Type B pancreatic cell (in vitro differentiated cells): Measurements from ENCODE around the gene NUP43. TPM values are rescaled to one million over a fixed set of nuclear protein-coding genes. Genes with fewer than 3 reads are reported as not detected.

Source experiments
- DNase-seq: peaks from one replicate; pipeline ENCODE4 v3.0.0; 2021; ENCODE audit warnings: mixed read lengths; ENCODE audit not compliant: unreplicated experiment; ENCODE audit errors: extremely low spot score
- H3K27ac Mint-ChIP-seq: 2 replicates; pipeline ENCODE4 v1.8.0; 2021; ENCODE audit warnings: mild to moderate bottlenecking, mixed read lengths
- H3K27me3 Mint-ChIP-seq: 2 replicates; pipeline ENCODE4 v1.8.0; 2021; ENCODE audit warnings: mixed read lengths
- H3K36me3 Mint-ChIP-seq: 2 replicates; pipeline ENCODE4 v1.8.0; 2021; ENCODE audit warnings: mixed read lengths
- H3K4me1 Mint-ChIP-seq: one replicate; pipeline ENCODE4 v1.8.0; 2021; ENCODE audit warnings: mixed read lengths; ENCODE audit not compliant: unreplicated experiment
- H3K4me3 Mint-ChIP-seq: 2 replicates; pipeline ENCODE4 v1.8.0; 2021; ENCODE audit warnings: mild to moderate bottlenecking, mixed read lengths
- H3K9me3 Mint-ChIP-seq: 2 replicates; pipeline ENCODE4 v1.8.0; 2021; ENCODE audit warnings: mixed read lengths
- total RNA-seq: library from RNA; stranded (reverse); gene quantifications from 2 replicates; pipeline ENCODE4 v1.2.1, GENCODE V29; 2021; ENCODE audit warnings: low replicate concordance
- TF ChIP-seq, protein P1 (sequence below): fragments of 200-600 bp; sonication (generic); conservative IDR thresholded peaks from 2 replicates; pipeline ENCODE4 v1.5.0; 2021; ENCODE audit warnings: antibody characterized with exemption, mild to moderate bottlenecking

The NUP43 gene
- total RNA-seq, 1 donor from 2014 or later: 55.8 TPM

DNA sequence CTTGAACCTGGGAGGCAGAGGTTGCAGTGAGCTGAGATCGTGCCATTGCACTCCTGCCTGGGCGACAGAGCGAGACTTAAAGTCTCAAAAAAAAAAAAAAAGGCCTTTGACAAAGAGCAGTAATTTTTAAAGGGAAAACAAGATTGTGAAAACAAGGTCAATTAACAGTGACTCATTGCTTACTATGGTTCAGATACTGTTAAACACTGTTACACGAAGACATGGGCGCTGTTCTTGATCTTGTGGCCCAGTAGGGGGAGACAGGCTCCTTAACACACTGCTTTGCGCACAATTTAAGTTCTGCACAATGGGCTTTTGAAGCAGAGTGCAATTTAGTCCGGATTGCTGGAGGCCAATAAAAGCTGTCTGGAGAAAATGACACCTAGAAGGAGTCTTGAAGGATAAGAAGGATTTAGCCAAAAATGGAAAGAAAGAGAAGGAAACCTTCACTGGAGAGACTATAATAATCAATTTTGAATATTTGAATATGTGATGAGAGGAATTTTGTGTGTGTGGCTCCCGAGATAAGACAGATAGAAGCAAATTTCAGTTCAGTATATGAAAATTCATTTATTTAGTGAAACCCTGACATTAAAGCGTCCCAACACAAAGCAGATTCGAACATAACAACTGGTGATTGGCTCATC is 22.4 kb downstream of the NUP43 start:
- H3K27me3 Mint-ChIP-seq: no peaks in the 10 kb centered on the region
- H3K27ac Mint-ChIP-seq: no peak overlapping the region
- H3K9me3 Mint-ChIP-seq: no peaks in the 10 kb centered on the region
- TF ChIP-seq, protein P1, sequence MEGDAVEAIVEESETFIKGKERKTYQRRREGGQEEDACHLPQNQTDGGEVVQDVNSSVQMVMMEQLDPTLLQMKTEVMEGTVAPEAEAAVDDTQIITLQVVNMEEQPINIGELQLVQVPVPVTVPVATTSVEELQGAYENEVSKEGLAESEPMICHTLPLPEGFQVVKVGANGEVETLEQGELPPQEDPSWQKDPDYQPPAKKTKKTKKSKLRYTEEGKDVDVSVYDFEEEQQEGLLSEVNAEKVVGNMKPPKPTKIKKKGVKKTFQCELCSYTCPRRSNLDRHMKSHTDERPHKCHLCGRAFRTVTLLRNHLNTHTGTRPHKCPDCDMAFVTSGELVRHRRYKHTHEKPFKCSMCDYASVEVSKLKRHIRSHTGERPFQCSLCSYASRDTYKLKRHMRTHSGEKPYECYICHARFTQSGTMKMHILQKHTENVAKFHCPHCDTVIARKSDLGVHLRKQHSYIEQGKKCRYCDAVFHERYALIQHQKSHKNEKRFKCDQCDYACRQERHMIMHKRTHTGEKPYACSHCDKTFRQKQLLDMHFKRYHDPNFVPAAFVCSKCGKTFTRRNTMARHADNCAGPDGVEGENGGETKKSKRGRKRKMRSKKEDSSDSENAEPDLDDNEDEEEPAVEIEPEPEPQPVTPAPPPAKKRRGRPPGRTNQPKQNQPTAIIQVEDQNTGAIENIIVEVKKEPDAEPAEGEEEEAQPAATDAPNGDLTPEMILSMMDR: peak; percentile 83
- peaks cover 4% of the 10 kb centered on the region for H3K4me1 Mint-ChIP-seq
- peaks cover 8% of the 10 kb centered on the region for H3K36me3 Mint-ChIP-seq
- no peak overlapping the region for H3K4me3 Mint-ChIP-seq
- DNase-seq: peak; percentile 50

DNA sequence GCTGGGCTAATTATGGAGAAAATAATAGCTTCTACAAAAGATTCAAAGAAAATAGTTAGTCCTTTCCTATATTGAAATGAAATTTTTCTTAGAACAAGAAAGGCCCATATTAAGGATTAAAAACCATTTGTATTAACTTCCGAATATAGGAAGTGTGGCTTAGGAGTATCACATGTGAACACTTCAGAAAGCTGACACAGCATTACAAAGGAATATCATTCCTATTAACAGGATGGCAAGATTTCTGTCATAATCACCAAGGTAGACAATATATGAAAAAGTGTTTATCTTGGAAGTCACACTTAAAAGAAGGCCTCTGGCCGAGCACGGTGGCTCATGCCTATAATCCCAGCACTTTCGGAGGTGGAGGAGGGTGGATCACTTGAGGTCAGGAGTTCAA is 23.1 kb downstream of the NUP43 start:
- H3K27ac Mint-ChIP-seq: no peak overlapping the region
- no peaks in the 10 kb centered on the region for H3K27me3 Mint-ChIP-seq
- H3K4me1 Mint-ChIP-seq: peaks cover 7% of the 10 kb centered on the region
- H3K9me3 Mint-ChIP-seq: no peaks in the 10 kb centered on the region
- peak; percentile 22 for DNase-seq
- H3K4me3 Mint-ChIP-seq: no peak overlapping the region
- TF ChIP-seq, protein P1: no peak
- H3K36me3 Mint-ChIP-seq: peaks cover 8% of the 10 kb centered on the region

DNA sequence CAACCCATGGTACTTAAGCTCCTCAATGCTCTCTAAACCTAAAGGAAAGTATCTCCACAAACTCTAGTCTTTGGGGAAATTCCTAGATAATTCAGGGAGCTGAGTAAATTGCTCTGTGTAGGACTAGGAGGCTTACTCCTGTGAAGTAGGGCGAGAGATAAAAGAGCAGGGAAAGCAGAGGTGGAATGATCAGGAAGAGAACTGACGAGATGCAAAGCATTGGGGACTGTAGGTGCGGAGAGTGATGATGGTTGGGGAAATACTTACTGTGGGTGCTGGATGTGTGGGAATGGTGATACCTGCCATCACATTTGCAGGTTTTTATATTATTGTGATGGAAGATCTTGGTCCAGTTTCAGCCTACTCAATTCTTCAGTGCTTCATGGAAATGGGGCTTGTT is 26.8 kb downstream of the NUP43 start:
- TF ChIP-seq, protein P1: no peak
- Mint-ChIP-seq H3K36me3 (peaks cover 9% of the 10 kb centered on the region), H3K27ac (peak overlapping the region; percentile 64), H3K4me3 (peak overlapping the region; percentile 68), H3K9me3 (no peaks in the 10 kb centered on the region), H3K4me1 (peaks cover 23% of the 10 kb centered on the region), H3K27me3 (no peaks in the 10 kb centered on the region)
- peak; percentile 6 for DNase-seq

DNA sequence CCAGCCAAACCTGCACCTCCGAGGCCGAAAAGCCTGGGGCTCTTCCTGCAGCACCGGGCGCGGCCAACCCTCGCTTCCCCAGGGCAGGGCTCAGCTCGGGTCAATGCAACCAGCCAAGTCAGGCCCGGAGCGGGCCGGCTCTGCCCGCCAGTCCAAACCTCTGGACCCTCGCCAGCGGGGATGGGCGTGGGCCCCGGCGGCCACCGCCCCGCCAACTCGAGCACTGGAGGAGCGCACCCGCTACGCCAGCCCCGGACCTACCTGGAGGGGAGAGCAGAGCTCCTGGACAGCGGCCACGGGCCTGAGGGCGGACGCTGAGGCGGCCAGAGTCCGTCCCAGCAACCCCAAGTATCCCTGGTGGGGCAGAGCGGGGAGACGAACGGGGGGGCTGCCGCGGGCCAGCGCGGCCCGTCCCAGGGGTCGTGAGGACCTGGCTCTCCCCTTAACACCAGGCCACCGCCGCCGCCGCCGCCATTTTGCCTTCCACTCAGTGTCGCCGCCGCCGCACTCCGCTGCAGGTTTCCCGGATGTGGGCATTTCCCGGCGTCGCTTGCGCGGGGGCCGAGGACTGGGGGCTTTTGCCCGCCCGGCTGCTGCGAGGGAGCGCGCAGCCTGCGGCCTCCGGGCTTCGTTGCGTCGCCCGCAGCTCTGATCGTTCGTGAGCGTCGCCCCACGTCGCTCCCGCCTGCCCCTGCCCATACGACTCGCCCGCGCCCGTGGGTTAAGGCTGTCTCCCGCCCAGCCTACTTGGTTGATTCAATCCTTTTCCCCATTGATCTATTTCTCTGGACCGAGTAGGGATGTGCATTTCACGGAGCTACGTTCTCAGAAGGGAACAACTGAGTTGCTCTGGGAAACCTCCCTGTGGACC is 28.5 kb downstream of the NUP43 start, which contains the start of gene LATS1:
Gene LATS1, minus strand, starts transcription at position 514 of the 871 bp plus-strand sequence. CDS start 15,975 bp downstream, outside the sequence.
- DNase-seq: peak; percentile 92
- no peaks in the 10 kb centered on the region for H3K9me3 Mint-ChIP-seq
- H3K4me3 Mint-ChIP-seq: peak within 1 kb of the TSS; percentile 94
- peak within 1 kb of the TSS; percentile 93 for H3K27ac Mint-ChIP-seq
- peaks cover 19% of the 10 kb centered on the region for H3K4me1 Mint-ChIP-seq
- peaks cover 11% of the 10 kb centered on the region for H3K36me3 Mint-ChIP-seq
- H3K27me3 Mint-ChIP-seq: no peaks in the 10 kb centered on the region
- TF ChIP-seq, protein P1: no peak

DNA sequence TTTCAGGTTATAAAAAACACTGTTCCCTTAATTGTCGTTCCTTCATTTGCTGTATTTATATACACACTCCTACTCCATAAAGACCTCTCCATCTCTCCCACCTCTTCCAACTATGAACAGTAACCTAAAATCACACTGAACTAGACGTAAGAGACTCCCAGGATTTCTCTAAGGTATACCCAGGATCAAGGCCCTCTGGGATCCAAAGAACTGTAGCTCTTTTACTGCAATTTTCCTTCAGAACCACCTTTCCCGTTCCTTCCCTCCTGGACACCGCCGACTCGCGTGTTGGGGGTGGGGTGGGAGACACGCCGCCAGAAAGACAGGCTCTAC is 29.1 kb downstream of the NUP43 start:
- peaks cover 19% of the 10 kb centered on the region for H3K4me1 Mint-ChIP-seq
- peak overlapping the region; percentile 94 for H3K4me3 Mint-ChIP-seq
- peak overlapping the region; percentile 93 for H3K27ac Mint-ChIP-seq
- DNase-seq: no peak
- TF ChIP-seq, protein P1: no peak
- peaks cover 11% of the 10 kb centered on the region for H3K36me3 Mint-ChIP-seq
- H3K27me3 Mint-ChIP-seq: no peaks in the 10 kb centered on the region
- H3K9me3 Mint-ChIP-seq: no peaks in the 10 kb centered on the region
